Bronchial epithelial cell (primary cell): ENCODE results near the gene USP17L17. TPM values are rescaled to one million over a fixed set of nuclear protein-coding genes. Genes with fewer than 3 reads are reported as not detected.
"Not testable (repeated sequence)": the region's sequence is repeated elsewhere in the genome, so short reads cannot be mapped to it uniquely, and the experiment has no call there.

Experiments used
- DNase-seq: peaks from one replicate; pipeline ENCODE4 v3.0.0-alpha.2; 2010; ENCODE audit warnings: low read depth
- FAIRE-seq: peaks from 2 replicates; lab custom pipeline; 2011; peaks lifted over from hg19 to GRCh38; lab: Jason Lieb, UNC
- H3K27me3 ChIP-seq: 2 replicates; pipeline ENCODE4 v1.5.1; 2011; ENCODE audit warnings: low read length; ENCODE audit not compliant: control insufficient read depth, insufficient read depth
- H3K36me3 ChIP-seq: 2 replicates; pipeline ENCODE4 v1.5.1; 2011; ENCODE audit warnings: low read length; ENCODE audit not compliant: control insufficient read depth, insufficient read depth
- H3K4me3 ChIP-seq: 2 replicates; pipeline ENCODE4 v1.5.1; 2011; ENCODE audit warnings: mild to moderate bottlenecking, low read depth, low read length, control low read depth
- total RNA-seq: library from RNA; depleted of rRNA; stranded (reverse); fragments of >200 nt; gene quantifications from 2 replicates; pipeline ENCODE4 v1.2.1, GENCODE V29; 2014

Gene USP17L17
- total RNA-seq, 1 donor from 2014 or later: not detected

GRCh38 chr4:9267319-9267718, 23.6 kb downstream of the USP17L17 start, which contains the start of gene USP17L22:
TSS of gene USP17L22 (plus strand) at chr4:9267619. CDS start at chr4:9267619, 0 bp downstream.
- not testable (repeated sequence) for FAIRE-seq, H3K36me3 ChIP-seq, DNase-seq, H3K4me3 ChIP-seq, H3K27me3 ChIP-seq

- not testable (repeated sequence) for FAIRE-seq, H3K4me3 ChIP-seq, H3K36me3 ChIP-seq, H3K27me3 ChIP-seq, DNase-seq
Measured at GRCh38 chr4:9271719-9272118, 28.0 kb downstream of the USP17L17 start.

Other genes starting within 250 kb of the USP17L17 start
- gene FAM90A26, start 73.5 kb upstream of the USP17L17 start, total RNA-seq: not detected in 2 replicates
- gene USP17L10, start 33.2 kb upstream of the USP17L17 start, total RNA-seq: not detected in 2 replicates
- not detected in 2 replicates for gene USP17L11, start 28.5 kb upstream of the USP17L17 start, total RNA-seq
- gene USP17L12, start 23.7 kb upstream of the USP17L17 start, total RNA-seq: not detected in 2 replicates
- not detected in 2 replicates for gene USP17L13, start 19.0 kb upstream of the USP17L17 start, total RNA-seq
- not detected in 2 replicates for gene USP17L15, start 9.5 kb upstream of the USP17L17 start, total RNA-seq
- gene USP17L18, start 4.8 kb downstream of the USP17L17 start, total RNA-seq: not detected in 2 replicates
- not detected in 2 replicates for gene USP17L19, start 9.5 kb downstream of the USP17L17 start, total RNA-seq
- gene USP17L20, start 14.2 kb downstream of the USP17L17 start, total RNA-seq: not detected in 2 replicates
- not detected in 2 replicates for gene USP17L21, start 19.0 kb downstream of the USP17L17 start, total RNA-seq
- not detected in 2 replicates for gene USP17L22, start 23.7 kb downstream of the USP17L17 start, total RNA-seq
- not detected in 2 replicates for gene USP17L24, start 81.3 kb downstream of the USP17L17 start, total RNA-seq
- not detected in 2 replicates for gene USP17L25, start 86.0 kb downstream of the USP17L17 start, total RNA-seq
- gene USP17L26, start 90.8 kb downstream of the USP17L17 start, total RNA-seq: not detected in 2 replicates
- not detected in 2 replicates for gene USP17L5, start 95.5 kb downstream of the USP17L17 start, total RNA-seq
- not detected in 2 replicates for gene USP17L27, start 100.3 kb downstream of the USP17L17 start, total RNA-seq
- gene USP17L28, start 105.0 kb downstream of the USP17L17 start, total RNA-seq: not detected in 2 replicates
- gene USP17L29, start 109.8 kb downstream of the USP17L17 start, total RNA-seq: not detected in 2 replicates
- not detected in 2 replicates for gene USP17L30, start 119.2 kb downstream of the USP17L17 start, total RNA-seq
- not detected in 2 replicates for gene DEFB131A, start 200.5 kb downstream of the USP17L17 start, total RNA-seq